ENCODE results near the gene EPHB1.

EPHB1 gene

DNA sequence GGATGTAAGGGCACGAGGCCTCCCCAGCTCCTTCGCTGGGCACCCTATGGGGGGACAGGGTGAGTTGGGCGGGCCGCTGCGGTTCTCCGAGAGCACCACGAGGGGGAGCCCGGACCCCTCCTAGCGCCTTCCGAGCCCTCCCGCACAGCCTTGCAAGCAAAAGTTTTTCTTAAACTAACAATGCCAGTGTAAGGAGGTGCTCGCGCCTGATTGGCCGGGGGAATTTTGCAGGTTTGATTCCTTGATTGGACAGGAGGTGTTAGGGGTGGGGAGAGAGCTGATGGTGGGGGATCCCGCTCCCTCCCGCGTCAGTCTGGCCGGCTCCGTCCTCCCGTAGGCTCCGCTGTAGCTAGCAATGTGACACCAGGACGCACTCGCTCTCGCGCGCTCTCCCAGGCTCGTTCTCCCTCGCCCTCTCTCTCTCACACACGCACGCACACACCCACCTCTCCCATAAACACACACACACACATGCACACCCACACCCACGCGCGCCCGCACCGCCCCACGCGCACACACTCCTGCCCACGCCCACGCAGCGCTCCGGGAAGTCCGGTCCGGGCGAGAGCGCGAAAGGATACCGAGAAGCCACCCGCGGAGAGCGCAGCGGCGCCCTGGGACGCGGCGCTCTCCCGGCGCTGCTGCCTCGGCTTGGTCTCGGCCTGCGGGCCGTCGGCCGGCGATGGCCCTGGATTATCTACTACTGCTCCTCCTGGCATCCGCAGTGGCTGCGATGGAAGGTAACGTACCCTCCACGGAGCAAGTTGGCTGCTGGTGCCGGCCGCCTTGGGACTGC is at the start of gene EPHB1:
Gene EPHB1, plus strand, starts transcription at position 311 of the 796 bp plus-strand sequence.
- DNase-seq (ENCODE audit: low read depth), result peak; percentile 86

DNA sequence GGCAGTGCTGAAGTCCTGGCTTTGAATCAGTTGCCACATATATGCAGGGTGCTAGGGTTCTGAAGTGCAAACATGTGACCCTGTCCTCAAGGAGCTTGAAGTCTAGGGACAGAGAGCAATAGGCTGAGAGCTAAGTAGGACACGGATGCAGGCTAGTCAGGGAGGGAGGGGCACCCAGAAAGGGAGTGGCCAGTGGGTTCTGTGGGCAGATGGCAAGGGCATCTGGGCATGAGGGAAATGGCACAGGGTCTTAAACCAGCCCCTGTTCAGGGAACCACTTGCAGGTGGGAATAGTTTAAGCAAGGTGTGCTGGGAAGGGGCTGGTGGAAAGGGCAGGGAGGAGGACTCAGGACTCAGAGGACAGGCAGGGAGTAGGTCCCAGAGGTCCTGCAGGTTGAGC is 46.4 kb upstream of the EPHB1 start:
- DNase-seq (ENCODE audit: low read depth), result no peak

DNA sequence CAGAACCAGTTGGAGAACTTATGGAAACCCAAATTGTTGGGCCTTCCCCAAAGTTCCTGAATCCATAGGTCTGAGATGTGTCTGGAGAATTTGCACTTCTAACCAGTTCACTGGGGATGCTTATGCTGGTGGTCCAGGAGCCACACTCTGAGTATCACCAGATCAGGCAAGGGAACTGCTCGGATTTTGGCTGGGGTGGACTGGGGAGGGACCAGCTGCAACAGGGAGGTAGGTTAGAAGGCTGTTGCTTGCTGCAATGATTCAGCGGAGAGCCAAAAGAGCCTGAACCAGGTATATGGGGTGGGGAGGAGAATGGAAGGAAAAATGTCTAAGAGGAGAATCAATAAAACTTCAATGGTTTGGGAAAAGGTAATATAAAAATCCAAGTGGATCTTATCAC is 45.9 kb upstream of the EPHB1 start:
- no peak for DNase-seq (ENCODE audit: low read depth)

DNA sequence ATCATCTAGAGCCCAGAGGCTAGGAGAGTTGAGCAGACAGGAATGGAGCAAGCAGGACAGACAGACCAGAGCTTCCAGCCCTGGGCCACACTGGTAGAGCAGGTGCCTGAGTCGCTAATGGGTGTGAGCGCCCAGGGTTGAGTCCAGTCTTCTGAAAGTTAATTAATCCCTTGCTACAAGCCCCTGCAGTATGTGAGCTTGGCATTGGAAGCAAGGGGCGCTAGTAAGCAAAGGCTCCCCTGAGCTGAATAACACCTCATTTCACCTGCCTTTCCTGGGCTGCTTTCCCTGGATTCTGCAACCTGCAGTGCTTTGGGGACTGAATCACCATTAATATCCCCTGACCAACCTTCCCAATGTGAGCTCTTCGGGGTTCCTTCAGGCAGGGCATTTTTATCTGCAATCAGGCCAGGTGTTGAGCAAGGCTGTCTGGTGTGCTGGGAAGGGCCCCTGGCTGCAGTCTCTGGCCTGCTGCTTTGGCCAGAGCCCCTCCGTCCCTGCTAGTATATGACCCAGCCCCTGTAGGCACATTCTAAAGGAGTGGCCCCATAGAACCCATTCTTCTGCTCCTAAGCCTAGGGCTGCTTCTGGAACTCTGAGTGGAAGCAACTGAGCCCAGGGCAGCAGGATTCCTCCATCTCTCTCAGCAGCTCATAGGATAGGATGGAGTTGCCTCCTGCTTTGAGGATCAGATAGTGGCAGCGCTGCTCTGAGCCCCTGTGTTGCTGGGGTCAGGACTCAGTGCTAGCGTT is 45.1 kb upstream of the EPHB1 start:
- DNase-seq (ENCODE audit: low read depth), result no peak

DNA sequence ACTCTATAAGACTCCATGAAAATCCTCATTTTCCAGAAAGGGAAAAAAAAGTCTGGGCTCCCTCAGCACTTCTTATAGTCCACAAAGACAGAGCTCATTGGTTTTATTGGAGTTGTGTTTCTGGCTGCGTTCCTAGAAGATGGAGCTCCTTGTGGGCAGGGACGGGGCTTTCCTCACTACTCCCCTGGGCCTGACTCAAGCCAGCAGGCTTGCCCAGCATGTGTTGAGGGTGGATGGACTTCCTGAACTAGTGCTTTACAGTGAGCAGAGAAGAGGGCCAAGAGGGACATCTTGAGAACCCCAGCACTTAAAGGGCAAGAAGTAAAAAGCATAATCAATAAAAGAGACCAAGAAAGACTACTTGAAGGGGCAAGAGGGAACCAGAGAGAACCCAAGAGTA is 43.2 kb upstream of the EPHB1 start:
- DNase-seq (ENCODE audit: low read depth), result peak; percentile 20

DNA sequence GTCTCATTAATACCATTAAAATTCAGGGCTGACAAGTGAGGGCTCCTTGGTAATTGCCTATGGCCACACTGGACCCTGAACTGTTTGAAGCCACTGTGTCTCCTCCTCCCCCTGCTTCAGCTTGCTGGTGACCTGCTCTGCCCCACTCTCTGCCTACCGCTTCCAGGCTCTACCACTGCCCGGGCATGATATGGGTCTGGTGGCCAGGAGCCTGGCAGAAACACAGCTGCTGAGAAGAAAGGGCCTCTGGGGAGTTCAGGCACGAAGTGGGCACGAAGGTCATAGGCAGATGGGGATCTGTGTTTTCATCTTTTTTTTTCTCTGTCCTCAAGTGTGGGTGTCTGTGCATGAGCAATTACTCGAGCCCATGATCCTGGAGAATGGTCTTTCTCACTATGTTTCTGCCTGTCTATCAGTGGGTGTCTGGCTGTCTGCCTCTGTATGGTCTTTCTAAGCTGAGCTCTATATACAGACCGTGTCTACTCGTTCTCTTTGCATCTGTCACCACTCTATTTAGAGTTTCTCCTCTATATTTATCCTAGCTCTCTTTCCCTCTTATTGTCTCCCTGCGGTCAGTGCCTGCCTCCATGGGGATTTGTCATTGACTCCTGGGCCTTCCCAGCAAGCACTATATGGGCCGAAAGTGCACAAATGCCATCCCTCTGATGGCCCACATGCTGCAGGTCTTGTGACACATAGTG is 42.1 kb upstream of the EPHB1 start:
- DNase-seq (ENCODE audit: low read depth), result no peak

DNA sequence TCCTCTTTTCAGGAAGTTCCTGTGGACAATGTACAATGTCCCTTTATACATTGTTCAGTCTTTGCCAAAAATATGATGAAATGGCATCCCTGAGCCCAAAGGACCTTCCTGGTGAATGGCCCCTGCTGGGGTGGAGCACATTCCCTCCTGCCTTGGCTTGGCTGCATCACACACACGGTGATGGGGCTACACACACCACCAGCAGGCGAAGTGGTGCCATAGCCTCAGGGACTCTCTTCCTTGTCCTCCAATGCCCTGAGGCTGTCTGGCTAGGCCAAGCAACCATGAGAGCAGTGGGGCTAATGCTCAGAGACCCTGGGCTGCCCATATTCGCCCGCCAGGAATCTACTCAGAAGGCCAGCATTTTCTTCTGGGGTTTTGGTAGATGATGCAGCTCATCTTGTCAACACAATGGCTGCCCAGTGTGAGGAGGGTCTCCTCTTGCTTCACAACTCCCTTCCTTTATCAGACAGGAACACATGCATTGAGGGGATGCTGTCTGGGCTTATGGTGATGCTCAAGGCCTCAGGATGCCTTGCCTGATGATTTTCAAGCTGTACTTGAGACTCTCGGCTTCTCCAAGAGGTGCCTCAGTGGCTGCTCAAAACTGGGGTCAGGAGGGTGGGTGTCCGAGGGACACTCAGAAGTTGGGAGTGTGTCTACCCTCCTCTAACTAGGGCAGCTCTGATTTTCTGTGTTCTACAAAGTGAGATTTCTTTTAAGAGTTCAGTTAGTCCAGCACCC is 40.9 kb upstream of the EPHB1 start:
- DNase-seq (ENCODE audit: low read depth), result no peak

DNA sequence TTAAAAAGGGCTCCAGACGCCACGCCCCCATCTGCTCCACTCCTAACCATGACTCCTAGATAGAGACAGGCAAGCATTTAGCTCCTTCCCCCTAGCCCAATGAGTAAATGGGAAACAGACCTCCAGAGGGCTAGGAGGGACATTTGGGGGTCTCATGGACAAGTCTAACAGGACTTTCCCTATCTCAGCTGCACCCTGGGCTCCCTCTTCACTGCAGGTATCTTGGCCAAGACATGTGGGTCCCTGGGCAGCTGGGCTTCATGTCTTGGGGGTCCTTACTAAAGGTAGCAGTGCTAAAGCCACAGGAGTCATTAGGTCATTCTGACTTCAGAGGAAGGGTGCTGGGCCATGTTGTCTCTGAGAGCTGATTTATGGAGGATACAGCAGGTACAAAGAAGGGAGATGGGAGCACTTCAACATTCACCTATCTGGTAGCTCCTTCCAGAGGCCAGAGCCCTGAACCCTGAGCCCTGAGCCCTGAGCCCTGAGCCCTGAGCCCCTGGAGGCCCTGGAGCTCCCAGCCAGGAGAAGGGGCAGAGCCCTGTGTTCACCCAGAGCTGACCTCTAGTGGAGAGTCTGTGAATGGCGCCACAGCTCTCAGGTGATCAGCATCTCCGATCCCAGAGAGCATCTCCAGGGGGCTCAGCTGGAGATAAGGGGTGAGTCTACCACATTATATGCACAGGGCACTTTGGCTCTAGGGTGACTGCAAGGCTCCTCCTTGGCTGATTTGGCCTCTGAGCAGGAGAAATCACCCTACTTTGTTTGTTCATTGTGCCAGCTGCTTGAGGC is 40.1 kb upstream of the EPHB1 start:
- peak; percentile 25 for DNase-seq (ENCODE audit: low read depth)

DNA sequence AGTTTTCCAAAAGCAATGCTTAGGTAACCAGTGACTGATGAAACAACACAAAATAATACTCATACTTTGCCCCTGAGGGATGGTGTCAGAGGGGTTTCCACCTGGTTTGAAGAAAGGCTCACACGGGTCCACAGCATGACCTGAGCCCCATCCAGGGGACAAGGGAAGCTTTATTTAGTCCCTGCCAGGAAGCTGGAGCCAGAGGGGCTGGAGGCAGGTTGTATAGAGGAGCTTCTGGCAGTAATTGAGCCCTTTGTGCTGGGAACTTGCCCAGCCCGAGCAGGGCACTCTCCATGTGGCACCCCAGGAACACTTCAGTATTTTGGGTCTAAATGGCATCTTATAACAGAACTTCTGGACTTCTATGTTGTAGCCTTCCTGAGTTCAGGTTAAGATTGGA is 39.2 kb upstream of the EPHB1 start:
- DNase-seq (ENCODE audit: low read depth), result no peak

DNA sequence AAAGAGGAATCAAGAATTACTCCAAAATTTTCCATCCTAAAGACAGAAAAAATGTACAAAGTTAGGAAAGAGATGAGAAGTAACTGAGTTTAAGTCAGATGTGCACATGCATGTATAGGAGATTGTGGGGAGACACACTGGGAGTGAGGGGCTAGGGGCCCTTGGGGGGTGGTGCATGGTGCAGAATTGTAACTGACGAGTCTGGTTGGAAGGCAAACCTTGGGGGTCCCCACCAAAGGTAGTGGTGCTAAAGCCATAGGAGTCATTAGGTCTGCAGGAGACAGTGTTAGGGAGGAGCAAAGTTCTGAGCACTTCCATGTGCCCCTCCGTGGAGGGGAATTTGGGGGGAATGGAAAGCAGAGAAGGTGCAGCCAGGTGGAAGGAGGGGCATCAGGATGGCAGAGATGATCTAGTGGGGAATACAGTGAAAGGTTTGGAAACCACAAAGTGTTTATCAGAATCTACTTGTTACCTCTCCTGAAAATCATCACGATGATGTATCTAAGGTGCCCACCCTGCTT is 37.5 kb upstream of the EPHB1 start:
- no peak for DNase-seq (ENCODE audit: low read depth)

DNA sequence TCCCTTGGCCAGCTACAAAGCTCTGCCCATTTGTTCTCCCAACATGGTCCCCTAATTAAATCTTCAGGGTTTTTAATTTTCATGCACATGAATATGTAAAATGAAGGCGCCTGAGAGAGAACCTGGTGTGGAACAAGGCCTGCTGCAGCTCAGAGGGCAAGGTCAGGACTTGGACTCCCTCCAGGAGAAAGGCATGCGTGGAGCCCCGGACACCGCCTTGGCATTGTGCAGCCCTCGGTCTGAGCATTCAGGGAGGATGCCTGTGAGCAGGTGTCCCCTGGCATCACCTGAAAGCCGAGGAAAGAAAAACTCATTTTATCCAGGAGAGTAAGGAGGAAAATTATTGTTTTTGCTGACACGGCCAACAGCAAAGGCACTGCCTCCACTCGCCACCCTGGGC is 33.8 kb upstream of the EPHB1 start:
- DNase-seq (ENCODE audit: low read depth), result no peak

DNA sequence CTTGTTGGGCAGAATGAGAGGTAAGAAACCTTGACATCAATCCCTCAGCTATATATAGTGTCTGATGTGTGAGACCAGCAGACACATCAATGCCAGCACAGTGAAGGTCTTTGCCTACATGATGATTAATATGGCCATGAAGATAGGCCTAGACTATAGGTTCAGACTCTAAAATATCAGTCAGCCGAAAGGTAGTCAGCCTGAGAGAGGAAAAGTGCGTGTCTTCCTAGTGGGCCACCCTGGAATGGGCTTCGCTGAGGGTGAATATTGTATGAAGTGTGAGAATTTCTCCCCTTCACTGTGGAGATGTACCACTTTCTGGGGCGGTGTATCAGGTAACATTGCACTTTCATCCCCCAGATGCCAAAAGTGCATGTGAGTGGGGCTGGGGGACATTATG is 33.0 kb upstream of the EPHB1 start:
- no peak for DNase-seq (ENCODE audit: low read depth)

DNA sequence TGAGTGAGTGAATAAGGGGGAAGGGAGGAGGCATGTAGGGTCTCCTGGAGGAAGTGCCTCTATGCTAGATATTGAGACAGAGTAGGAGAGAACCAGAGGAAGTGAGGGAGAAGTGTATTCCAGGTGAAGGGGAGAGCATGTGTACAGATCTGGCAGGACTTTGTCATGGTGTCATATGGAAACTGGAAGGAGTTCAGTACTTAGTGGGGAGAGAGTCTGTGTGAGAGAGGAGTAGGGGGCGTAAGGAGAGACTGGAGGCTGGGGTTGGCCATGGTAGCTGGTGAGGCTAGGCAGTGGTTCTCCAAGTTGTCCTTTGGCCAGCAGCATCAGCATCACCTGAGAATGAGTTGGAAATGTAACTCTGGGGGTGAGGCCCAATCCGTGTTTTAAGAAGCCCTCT is 29.6 kb upstream of the EPHB1 start:
- no peak for DNase-seq (ENCODE audit: low read depth)

DNA sequence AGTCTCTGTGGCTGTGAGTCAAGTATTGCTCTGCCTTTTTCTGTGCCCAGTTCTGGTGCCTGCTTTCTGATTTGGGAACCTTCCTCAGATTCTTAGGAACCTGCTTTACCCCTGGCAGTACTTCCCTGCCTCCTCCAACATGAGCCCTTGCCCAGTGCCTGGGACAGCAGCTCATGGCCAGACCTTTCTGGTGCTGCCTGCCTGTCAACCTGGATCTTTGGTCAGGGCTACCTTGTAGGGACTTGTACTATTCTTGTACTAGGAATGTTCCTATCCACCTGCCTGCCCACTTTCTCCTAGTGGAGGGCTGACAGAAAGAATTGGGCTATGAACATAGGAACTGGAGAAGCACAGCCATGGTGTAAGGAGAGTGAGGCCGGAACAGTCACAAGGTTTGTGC is 28.8 kb upstream of the EPHB1 start:
- DNase-seq (ENCODE audit: low read depth), result no peak

DNA sequence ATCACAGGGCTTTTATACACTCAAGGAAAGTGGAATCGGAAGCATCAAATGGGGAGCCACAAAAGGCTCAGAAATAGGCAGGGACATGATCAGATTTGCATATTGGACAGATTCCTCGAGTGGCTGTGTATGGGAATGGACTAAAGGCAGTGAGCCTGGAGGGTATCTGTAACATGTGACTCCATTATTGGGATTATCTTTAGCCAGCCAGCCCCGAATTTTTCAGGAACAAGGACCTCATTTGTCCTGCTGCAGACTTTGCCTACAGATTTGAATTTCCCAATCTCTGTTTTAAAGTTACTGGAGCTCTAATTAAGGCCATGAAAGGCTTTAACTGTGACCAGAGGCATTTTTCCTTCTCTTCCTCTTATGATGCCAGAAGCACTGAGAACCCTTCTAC is 26.9 kb upstream of the EPHB1 start:
- DNase-seq (ENCODE audit: low read depth), result no peak

DNA sequence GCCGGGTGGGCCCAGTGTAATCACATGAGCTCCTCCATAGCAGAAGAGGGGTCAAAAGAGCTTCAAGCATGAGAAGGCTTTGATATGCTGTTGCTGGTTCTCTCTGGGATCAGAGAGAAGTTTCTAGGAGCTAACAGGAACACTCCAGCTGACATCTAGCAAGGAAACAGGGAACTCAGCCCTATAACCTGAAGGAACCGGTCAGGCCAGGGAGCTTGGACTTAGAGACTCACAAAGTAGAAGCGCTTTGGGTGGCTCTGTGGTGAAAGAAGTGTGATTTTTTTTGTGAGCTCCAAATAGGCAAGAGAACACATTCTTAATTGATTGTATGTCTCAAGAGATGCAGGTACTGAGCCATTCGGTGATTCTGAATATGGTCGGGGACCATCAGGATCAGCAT is 26.2 kb upstream of the EPHB1 start:
- DNase-seq (ENCODE audit: low read depth), result no peak

DNA sequence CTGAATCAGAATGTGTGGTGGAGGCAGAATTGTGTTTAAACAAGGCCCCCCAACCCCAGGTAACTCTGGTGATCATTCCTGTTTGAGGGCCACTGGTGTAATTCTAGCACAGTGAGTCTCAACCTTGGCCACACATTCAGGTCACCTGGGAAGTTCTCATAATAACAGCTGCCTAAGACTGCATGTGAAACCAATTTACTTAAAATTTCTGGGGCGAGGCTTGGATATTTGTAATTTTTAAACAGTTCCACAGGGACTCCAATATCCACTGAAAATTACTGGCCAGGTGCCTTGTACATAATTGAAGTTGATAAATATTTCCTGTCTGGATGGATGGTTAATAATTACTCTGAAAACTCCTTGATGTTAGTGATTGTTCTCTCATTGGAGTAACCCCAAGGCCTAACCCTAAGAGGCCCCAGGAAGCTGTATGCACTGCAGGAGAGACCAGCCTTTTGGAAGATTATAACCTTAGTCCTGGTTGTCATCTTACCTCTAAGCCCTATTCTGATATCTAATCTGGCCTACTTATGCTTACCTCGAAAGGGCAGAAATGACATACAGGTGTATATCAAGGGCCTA is 25.7 kb upstream of the EPHB1 start:
- DNase-seq (ENCODE audit: low read depth), result no peak

DNA sequence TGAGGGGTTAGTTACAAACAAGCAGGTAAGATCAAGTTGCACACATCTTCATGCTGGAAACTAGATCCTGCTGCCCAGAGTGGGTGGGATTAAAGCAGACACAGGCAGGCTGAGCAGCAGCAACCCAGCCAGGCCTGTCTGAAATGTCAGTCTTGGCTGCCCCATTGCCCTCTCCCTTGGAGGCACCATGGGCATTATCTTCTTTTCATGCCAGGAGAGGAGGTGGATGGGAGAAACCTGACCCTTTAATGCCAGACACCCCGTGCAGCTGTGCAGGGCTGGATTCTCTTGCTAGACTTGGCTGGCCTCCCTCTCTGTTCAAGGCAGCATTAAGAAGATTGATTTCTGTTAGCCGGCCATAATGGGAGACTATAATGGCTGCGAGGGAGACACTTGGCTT is 23.0 kb upstream of the EPHB1 start:
- DNase-seq (ENCODE audit: low read depth), result no peak

DNA sequence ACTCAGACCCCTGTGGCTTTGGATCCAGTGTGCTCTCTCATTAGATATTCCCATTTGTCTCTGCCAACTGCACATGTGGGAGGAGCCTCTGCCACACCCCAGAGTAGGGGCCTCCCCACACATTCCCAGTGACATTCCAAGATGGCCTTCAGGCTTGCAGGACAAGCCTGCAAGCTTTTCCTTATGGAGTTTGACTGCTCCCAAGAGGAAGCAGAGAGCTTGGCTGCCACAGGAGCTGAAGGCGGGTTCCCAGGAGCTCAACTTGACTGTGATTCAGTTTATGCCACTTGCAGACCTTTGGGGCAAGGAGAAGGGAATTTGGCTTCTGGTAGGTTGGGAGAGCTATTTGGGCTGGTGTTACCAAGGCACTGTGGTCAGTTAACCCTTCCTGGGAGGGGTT is 22.5 kb upstream of the EPHB1 start:
- no peak for DNase-seq (ENCODE audit: low read depth)

DNA sequence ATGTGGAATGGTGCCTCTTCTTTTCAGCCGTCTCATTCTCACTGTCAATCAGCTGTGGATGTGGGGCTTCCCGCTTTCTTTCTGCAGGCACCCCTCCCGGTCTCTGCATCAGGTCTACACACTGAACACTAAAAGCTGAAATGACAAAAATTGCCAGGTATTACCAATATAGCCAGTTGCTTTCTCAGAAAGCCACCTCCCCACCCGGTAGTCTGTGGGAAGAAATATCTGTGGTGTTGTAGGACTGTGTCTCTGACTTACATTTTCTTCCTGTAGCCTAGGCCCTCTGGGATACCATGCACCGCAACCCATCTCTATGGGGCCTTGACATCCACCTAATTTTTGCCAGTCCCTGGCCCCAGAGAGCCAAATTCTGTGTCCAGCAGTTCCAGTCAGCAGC is 19.2 kb upstream of the EPHB1 start:
- DNase-seq (ENCODE audit: low read depth), result no peak

DNA sequence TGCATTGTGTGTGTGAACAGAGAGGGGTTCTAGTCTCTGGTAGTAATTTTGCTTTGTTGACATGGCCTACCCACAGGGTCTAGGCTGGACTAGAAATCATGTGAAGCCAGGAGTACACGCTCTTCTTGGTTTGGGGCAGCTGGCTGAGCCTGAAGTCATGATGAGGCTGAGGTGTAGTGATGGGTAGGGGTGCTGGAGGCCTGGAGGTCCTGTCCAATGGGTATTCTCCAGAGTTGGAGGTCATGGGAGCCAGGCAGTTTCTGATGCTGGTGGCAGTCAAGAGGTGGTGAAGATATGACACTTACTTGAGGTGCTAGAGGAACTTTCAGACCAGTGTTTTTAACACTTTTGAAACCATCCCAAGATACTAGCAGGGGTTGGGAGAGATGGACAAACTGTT is 18.5 kb upstream of the EPHB1 start:
- DNase-seq (ENCODE audit: low read depth), result no peak

Measured in stromal cell of bone marrow (primary cell).